OCI-LY7 (cell line): Measurements from ENCODE around the gene DNAL1.

Experiments
- CTCF ChIP-seq: fragments of 200-600 bp; sonication (generic); conservative IDR thresholded peaks from 2 replicates; pipeline ENCODE4 v1.5.1; 2014; ENCODE audit warnings: mild to moderate bottlenecking, antibody characterized with exemption, low read length, moderate library complexity, mixed read lengths
- EZH2phosphoT487 ChIP-seq: fragments of 200-600 bp; sonication (generic); IDR thresholded peaks from 2 replicates; pipeline ENCODE4 v1.6.1; 2018; ENCODE audit warnings: low read depth, borderline replicate concordance, mild to moderate bottlenecking, mixed run types, antibody characterized with exemption, low read length, moderate library complexity, mixed read lengths

- TF ChIP-seq CTCF: no peak
- no peak for TF ChIP-seq EZH2phosphoT487
Measured at GRCh38 chr14:73625706-73626105, 19.1 kb upstream of the DNAL1 start.
